Stimulated activated CD4-positive, alpha-beta T cell treated with anti-CD3 and anti-CD28 coated beads, Interleukin-2, amount 100 ng/mL, for 4 hours (primary cell): Measurements from ENCODE around the gene SLC12A4.
A peak's percentile ranks its signal among the peaks of the same experiment; 100 is the strongest.
"Not testable (repeated sequence)": the region's sequence is repeated elsewhere in the genome, so short reads cannot be mapped to it uniquely, and the experiment has no call there.

Source experiments
- DNase-seq: peaks from one replicate; pipeline ENCODE4 v3.0.0-alpha.2; 2020; ENCODE audit warnings: low read depth

The SLC12A4 gene

DNA sequence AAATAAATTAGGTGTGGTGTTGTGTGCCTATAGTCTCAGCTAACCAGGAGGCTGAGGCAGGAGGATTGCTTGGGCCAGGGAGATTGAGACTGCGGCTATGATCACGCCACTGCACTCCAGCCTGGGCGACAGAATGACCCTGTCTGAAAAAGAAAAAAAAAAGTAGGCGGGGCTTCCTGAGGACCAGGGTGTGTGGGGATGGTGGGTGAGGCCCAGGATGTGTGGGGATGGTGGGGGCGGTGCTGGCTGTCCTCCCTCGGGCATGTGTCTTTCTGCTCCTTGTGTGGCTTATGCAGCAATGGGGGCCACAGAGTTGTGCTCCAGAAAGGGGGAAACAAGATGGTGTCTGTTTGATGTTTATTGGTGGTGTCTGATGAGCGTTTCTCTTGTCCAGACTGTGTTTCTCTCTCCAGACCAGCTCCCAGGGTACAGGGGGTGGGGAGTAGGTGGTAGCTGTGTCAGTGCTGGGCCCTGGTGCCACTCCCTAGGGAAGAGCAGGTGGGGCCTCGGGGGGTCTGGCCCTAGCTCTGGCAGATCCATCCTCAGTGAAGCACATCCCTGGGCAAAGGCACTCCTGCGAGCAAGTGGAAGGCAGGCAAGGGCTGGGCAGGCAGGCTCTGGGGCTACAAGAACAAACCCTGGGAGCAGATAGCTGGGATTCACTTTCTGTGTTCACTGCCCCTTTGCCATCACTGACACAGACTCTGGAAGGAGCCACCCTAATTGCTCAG, 26.8 kb downstream of the SLC12A4 start:
- no peak for DNase-seq

DNA sequence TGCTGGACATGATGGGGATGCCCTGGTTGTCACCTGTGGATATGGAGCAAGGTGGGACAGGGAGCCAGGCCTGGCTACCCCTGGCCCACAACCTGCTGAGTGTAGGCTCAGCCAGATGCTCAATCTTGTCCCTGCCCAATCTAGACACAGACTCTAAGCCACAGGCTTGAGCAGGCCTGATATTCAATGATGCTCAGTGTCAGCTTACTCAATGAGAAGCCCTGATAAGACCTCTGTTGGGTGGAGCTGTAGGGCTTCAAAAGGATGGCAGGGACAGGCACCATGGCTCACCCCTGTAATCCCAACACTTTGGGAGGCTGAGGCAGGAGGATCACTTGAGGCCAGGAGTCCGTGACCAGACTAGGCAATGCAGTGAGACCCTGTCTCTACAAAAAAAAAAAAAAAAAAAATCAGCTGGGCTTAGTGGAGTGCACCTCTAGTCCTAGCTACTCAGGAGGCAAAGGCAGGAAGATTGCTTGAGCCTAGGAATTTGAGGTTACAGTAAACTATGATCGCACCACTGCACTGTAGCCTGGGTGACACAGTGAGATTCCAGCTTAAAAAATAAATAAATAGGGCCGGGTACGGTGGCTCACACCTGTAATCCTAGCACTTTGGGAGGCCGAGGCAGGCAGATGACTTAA, 27.9 kb downstream of the SLC12A4 start:
- no peak for DNase-seq

DNA sequence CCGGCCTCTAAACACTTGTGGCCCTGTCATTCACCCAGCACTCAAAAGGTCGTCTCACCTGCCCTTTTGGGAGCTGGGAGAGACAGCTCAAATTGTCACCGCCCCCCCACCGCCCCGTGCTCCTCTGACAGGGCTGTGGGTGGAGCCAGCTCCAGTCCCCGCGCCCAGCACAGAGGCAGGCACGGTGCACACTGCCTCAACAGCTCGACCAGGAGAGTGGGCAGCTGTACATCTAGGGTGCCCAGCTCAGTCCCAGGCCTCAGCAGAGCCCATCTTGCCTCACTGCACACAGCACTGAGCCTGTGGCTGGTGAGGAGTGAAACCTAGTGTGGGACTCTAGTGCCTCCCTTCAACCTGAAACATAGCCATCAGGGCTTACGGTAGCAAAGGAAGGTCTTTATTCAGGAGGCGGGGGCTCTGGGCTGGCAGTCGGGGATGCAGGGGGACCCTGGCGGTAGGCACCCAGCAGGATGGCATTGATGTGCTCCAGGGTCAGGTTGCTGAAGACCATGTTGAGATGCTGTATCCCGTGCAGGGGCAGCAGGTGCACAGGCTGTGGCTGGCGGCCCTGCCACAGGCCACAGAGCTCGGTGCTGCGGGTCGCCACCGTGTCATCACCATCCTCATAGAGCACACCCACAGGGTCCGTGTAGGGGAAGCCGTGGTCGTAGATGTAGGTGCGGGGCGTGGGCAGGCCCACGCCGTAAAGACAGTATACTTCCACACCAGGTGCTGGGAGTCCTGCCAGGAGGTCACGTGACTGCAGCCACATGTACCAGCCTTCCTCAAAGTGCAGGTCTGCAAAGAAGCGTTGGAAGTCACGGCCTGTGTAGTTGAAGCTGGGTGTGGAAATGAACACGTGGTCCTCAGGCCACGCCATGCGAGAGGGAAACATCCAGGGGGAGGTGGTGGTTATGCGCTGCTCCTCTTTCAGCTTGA, 28.7 kb downstream of the SLC12A4 start:
- DNase-seq: peak; percentile 33

DNA sequence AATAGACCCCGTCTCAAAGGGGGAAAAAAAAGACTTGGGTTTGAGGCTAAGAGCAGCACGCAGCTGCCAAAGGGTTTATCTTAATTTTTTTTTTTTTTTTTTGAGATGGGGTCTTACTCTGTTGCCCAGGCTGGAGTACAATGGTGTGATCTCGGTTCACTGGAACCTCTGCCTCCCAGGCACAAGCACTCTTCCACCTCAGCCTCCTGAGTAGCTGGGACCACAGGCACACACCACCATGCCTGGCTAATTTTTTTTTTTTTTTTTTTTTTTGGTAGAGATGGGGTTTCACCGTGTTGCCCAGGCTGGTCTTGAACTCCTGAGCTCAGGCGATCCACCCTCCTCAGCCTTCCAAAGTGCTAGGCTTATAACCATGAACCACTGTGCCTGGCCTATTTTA, 30.7 kb downstream of the SLC12A4 start:
- DNase-seq: not testable (repeated sequence)

DNA sequence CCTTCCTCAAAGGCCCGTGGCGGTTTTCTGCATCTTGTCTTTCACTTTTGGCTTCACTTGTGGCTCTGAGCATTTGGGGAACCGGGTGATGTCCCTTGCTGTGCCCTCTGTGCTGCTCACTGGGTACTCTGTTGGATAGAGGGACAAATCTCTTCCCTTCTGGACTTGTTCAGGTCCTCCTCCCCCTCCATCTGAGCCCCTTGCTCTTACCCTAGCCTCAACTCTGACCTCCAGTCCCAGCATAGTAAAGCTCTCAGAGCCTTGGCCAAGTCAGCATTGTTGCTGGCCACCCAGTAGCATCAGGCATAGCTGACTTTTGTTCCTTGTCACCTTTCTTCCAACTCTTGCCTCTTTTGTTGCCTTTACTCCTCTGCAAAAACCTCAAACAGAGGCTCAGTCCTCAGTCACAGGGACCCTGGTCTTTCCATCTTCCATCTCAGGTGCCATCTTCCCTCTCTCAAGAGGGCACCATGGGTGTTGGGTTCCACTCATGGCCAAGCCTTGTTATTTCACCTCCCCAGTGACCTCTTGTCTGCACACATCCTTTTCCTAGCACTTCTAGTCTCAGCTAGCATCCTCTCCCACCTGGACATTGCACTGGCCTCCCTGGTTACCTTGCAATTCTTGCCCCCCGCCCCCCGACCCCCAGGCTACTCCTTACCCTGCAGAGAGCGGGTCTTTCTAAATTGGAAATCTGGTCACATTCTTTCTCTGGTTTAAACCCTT, 31.4 kb downstream of the SLC12A4 start:
- peak; percentile 72 for DNase-seq

DNA sequence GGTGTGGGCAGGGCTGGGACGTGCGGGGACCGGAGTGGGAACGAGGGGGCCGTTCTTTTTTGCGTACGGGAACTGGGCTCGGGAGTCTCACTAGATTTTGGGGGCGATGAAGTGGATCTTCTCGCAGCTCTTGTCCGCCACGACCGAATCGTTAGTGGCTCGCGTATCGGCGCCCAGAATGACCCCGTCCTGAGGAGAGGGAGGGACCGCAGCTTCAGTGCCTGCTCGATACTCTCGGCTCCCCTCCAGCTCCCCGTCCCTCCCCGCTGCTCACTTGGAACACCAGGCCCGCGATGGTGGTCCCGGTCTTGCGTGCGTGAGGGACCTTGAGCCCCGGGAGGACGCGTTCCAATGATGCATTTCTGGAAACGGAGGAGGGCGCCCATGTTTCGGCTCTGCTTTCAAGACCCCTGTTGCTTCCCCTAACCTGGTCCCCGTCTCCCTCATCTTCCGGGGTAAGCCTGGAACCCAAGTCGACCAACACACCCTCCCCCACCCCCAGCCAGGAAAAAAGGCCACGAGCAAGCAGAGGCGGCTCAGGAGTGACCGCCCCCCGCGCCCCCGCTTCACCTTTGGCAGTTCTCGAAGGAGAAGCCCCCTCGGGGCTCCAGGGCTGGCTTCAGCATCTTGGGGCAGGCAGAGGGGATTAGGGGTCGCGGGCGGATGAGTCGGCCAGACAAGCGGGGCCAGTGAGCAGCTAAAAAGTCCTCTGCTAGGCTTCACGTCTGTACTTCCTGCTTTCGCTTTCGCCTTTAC, 32.1 kb downstream of the SLC12A4 start, which contains the start of gene PSMB10:
Gene PSMB10, minus strand, starts transcription at position 727 of the 756 bp plus-strand sequence. Its CDS starts 101 bp downstream, at position 626.
- DNase-seq: peak; percentile 25

DNA sequence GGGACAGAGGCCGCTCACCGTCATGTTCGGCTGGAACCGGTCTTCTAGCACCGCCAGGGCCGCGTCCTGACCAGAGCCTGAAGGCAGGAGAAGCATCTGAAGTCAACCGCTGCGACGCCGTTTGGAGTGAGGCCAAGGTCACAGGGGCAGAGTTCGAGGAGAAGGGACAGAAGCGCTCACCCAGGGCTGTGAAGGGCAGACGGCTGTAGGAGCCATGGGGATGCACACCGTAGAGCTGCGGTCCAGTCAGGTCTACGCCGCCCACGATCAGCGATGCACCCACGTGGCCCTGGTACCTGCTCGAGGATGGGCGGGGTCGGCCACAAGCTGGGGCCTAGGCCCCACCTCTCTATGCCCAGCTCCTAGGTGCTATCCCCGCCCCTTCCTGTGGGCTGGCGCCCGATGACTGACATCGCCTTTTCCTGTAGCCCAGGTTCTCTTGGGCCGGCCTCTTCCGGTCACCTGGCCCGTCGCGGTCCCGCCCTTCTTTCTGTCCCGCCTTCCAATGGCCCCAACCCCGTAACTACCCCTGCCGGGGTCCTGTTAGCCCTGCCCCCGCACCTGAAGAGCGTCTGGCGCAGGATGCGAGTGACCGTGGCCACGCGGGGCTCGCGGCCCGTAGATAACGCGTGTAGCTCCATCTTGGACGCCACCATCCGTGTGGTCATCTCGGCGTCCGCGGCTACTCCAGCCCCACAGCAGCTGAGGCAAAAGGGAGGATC, 32.9 kb downstream of the SLC12A4 start:
- DNase-seq: peak; percentile 93

DNA sequence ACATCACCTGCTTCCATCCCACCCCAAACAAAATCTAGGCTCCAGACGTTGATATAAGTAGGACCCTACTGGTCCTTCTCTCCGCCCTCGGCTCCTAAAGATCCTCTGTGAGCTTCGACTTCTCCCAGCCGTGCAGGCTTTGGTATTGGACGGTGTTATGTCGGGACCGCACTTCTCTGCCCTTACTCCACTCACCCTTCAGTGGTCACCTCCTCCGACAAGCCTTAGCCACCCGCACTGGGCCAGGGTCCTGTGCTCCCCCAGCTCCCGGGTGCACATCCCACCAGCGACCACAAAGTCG, 33.4 kb downstream of the SLC12A4 start:
- DNase-seq: no peak

DNA sequence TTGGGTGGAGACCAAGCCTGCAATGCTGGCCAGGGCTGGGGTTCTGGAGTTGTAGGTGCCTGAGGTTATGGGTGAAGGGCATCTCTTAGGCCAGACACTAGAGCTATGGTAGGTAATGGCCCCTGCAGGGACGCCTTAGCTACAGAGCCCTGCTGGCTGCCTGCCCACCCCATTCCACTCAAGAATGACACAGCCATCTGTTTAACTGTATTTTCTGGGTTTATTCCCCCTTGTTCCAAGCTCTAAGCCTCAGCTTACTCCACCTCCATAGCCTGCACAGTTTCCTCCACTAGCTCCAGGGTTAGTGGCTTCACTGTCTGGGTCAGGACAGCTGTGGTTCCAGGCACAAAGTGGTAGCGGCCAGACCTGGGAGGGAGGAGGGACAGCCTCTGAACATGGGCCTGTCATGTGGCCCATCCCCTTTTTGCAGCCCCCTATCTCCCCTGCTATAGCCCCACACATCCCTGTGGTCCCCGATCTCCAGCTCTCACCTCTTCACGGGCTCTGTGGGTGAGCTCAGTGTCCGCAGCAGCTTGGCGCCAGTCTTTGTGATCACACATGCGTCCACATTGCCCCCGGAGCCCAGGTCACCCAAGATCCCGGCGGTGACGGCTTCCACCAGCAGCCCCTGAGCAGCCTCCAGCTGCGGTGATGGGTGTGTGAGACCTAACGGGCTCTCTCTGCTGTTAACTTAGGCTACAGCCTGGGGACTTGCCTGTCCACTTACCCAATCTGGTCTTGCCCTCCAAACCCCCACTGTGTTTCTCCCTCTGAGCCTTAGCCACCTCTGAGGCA, 33.9 kb downstream of the SLC12A4 start:
- DNase-seq: no peak

DNA sequence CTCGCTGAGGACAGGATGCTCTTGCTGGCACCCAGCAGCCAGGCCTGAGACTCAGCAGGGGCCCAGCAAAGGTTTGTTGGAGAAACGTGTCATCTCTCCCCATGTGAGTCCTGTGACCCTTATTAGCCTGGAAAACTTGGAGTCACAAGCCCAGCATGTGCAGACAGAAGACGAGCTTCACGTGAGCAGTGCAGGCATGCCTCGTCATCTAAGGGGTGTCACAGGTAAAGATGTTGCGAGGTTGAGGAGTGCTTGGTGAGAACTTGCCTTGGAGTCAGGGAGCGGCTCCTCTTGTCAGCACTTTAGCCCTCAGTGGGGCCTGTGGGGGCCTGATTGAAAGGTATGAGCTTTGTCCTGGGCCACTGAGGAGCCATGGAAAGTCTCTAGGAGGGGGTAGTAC, 34.6 kb downstream of the SLC12A4 start:
- no peak for DNase-seq

DNA sequence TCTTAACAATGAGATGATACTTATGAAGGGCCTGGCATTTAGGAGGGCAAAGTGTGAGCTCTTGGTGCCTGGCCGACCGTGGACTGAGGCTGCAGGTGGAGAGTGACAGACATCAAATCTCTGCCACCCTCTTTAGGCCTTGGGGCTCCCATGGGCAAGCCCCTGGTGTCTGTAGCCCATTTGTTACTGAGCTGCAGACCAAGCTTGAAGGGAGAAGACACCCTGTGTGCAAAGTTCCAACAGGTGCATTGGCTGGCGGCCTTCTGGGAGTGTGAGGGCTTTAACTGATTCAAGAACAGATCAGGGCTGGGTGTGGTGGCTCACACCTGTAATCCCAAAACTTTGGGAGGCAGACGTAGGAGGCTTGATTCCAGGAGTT, 36.0 kb downstream of the SLC12A4 start:
- no peak for DNase-seq

DNA sequence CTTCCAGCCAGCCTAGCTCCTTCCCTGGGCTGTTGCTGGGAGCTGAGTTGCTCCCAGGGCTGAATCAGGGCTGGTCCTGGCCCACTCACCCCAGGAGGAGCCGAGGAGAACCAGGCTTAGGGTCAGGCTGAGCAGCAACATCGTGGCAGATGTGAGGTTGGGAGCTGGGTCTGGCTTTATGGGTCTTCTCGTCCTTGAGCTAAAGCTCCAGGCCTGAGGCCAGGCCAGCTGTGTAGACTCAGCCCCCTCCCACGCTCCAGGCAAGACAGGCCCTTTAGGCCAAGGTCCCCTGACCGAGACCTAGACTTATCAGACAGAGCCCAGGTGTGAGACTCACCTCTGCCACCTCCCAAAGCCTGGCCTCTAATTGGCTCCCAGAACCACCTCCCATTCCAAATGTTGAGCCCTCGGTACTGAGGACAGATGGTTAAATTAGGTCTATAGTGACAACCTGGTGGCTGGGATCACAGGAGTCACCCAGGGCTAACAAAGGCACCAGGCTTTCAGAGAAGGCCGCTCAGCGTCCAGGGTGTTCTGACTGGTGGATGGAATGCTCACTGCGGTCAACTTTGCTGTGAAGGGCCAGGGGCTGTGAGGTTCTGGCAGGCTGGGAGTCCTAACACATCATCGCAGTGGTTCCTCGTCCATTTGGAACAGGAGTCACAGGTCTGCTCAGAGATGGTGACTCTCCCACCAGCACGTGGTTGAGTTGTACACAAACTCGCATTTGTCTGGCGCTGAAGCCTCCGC, 36.5 kb downstream of the SLC12A4 start, which contains the start of gene CTRL:
Gene CTRL, minus strand, starts transcription at position 151 of the 750 bp plus-strand sequence. Its CDS starts 10 bp downstream, at position 141.
- DNase-seq: no peak

DNA sequence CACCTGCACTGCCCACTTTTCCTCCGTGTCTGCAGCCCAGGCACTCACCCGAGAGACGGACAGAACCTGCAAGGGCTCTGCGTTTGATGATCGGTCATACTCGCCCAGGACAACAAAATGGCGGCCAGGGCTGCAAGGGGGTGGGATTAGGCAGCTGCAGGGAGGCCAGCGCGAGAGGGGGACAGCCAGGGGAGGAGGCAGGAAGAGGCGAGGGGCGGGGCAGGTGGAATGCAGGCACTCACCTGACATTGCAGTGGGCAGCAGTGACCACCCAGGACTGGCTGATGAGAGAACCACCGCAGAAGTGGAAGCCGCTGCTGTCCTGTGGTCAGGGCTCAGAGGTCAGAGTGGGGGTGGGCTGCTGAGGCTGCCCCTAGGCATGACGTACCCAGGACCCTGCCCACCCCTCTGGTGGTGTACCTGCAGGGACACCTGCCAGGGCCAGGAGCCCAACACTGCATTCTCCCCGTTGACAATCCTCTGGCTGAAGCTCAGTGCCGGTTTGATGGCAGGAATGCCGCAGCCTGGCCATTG, 37.7 kb downstream of the SLC12A4 start:
- no peak for DNase-seq

DNA sequence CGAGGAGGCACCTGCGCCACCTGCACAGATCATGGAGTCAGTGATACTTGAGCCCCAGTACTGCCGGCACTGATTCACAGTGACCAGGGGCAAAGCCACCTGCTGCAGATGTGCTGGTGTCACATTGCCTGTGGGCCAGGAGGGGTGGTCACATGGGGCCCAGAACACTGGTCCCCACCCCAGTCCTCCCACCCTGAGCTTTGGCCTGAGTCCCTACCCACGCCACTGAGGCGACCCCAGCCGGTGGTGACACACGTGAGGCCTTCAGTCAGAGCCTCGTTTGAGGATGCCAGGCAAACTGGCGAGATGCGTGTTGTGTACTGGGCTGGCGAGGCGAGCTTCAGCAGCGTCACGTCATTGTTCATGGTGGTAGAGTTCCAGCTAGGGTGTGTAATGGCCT, 38.2 kb downstream of the SLC12A4 start:
- DNase-seq: no peak

DNA sequence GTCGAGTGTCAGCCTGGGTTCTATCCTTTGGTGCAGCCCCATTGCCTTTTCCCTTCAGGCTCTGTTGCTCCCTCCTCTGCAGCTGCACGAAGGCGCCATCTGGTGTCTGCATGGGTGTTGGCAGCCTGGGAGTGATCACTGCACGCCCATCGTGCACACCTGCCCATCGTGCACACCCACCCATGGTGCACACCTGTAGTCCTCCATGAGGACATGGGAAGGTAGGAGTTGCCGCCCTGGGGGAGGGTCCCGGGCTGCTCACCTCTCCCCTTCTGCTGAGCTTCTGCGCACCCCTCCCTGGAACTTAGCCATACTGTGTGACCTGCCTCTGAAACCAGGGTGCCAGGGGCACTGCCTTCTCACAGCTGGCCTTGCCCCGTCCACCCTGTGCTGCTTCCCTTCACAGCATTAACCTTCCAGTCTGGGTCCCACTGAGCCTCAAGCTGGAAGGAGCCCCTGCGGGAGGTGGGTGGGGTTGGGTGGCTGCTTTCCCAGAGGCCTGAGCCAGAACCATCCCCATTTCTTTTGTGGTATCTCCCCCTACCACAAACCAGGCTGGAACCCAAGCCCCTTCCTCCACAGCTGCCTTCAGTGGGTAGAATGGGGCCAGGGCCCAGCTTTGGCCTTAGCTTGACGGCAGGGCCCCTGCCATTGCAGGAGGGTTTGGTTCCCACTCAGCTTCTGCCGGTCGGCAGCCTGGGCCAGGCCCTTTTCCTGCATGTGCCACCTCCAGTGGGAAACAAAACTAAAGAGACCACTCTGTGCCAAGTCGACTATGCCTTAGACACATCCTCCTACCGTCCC, 39.7 kb downstream of the SLC12A4 start:
- peak; percentile 62 for DNase-seq

DNA sequence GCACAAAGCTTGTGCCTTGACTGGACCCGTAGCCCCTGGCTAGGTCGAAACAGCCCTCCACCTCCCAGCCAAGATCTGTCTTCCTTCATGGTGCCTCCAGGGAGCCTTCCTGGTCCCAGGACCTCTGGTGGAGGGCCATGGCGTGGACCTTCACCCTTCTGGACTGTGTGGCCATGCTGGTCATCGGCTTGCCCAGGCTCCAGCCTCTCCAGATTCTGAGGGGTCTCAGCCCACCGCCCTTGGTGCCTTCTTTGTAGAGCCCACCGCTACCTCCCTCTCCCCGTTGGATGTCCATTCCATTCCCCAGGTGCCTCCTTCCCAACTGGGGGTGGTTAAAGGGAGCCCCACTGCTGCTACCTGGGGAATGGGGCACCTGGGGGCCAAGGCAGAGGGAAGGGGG, 40.3 kb downstream of the SLC12A4 start:
- DNase-seq: no peak

DNA sequence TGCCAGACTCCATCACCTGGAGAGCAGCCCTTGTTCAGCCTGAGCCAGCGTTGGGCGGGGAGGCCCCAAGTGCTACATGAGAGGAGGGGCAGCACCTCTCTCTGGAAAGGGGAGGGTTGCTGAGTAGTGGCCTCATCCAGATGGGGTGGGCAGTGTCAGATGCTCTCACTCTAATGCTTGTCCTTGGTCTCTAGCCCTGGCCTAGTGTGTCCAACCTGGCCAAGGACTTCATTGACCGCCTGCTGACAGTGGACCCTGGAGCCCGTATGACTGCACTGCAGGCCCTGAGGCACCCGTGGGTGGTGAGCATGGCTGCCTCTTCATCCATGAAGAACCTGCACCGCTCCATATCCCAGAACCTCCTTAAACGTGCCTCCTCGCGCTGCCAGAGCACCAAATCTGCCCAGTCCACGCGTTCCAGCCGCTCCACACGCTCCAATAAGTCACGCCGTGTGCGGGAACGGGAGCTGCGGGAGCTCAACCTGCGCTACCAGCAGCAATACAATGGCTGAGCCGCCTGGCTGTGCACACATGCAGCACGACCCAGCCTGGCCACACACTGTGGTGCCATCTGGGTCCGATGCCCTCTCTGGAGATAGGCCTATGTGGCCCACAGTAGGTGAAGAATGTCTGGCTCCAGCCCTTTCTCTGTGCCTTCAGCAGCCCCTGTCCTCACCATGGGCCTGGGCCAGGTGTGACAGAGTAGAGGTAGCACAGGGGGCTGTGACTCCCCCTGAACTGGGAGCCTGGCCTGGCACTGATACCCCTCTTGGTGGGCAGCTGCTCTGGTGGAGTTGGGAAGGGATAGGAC, 41.1 kb downstream of the SLC12A4 start:
- no peak for DNase-seq
